Natural killer cell (primary cell): ENCODE data around the gene ZC3HAV1. TPM values are rescaled to one million over a fixed set of nuclear protein-coding genes. Genes with fewer than 3 reads are reported as not detected.
A peak's percentile ranks its signal among the peaks of the same experiment; 100 is the strongest.

ENCODE experiments used
- ATAC-seq, 3 donors: fragments of 150-1000 bp in 2 of 3; fragments of 200-7000 bp in 1 of 3; cut with Tn5 transposase; 1 replicate in 1 of 3; 2 replicates in 2 of 3; pipeline ENCODE4 v1.10.0; 2021; ENCODE audit warnings: mild to moderate bottlenecking in 2 of 3, moderate library complexity in 2 of 3
- DNase-seq, 2 donors: peaks; one replicate each; pipeline versions ENCODE4 v3.0.0 to v3.0.0-alpha.2; 2013 to 2021; ENCODE audit warnings: mixed read lengths in 1 of 2
- H3K27ac ChIP-seq: one replicate; pipeline ENCODE4 v1.5.1; 2013; ENCODE audit warnings: mild to moderate bottlenecking, low read length
- H3K27me3 ChIP-seq: one replicate; pipeline ENCODE4 v1.6.1; 2013; ENCODE audit warnings: low read length; ENCODE audit not compliant: control insufficient read depth, insufficient read depth
- H3K36me3 ChIP-seq: one replicate; pipeline ENCODE4 v1.6.1; 2013; ENCODE audit warnings: low read length; ENCODE audit not compliant: control insufficient read depth, insufficient read depth
- H3K4me1 ChIP-seq: one replicate; pipeline ENCODE4 v1.6.1; 2013; ENCODE audit warnings: low read length; ENCODE audit not compliant: control insufficient read depth, insufficient read depth
- H3K4me3 ChIP-seq: one replicate; pipeline ENCODE4 v1.5.1; 2013; ENCODE audit warnings: low read length
- H3K9me3 ChIP-seq: one replicate; pipeline ENCODE4 v1.6.1; 2013; ENCODE audit warnings: low read length; ENCODE audit not compliant: control insufficient read depth, insufficient read depth
- H3K27ac Mint-ChIP-seq, 2 donors: one replicate each; pipeline ENCODE4 v1.8.0; 2022; ENCODE audit warnings: mild to moderate bottlenecking in 2 of 2, mixed read lengths in 2 of 2, moderate library complexity in 1 of 2
- H3K27me3 Mint-ChIP-seq, 2 donors: one replicate each; pipeline ENCODE4 v1.8.0; 2022; ENCODE audit warnings: low read depth in 2 of 2, mixed read lengths in 2 of 2
- H3K36me3 Mint-ChIP-seq: one replicate; pipeline ENCODE4 v1.8.0; 2022; ENCODE audit warnings: mixed read lengths
- H3K4me1 Mint-ChIP-seq, 2 donors: one replicate each; pipeline ENCODE4 v1.8.0; 2022; ENCODE audit warnings: mixed read lengths in 2 of 2
- H3K4me3 Mint-ChIP-seq: one replicate; pipeline ENCODE4 v1.8.0; 2022; ENCODE audit warnings: mild to moderate bottlenecking, moderate library complexity, mixed read lengths
- H3K9me3 Mint-ChIP-seq, 2 donors: one replicate each; pipeline ENCODE4 v1.8.0; 2022; ENCODE audit warnings: mixed read lengths in 2 of 2
- WGBS: methylation state at CpG from one replicate; pipeline ENCODE4 v1.1.7; 2013; ENCODE audit warnings: missing lambda C conversion rate; ENCODE audit not compliant: insufficient coverage; 5-methylcytosine and 5-hydroxymethylcytosine counted together
- intact Hi-C: fragments of 100-400 bp; cut with micrococcal nuclease; formaldehyde crosslinking; loops from one replicate; pipeline ENCODE4 v1.14.2; 2022
- total RNA-seq, 4 donors: library from RNA; stranded (reverse); fragments of 120-200 nt in 1 of 4; gene quantifications; one replicate each; pipeline versions ENCODE4 v1.2.3 to v1.2.4, GENCODE V29; 2013 to 2022
- TF ChIP-seq, protein P1 (sequence below): fragments of 200-600 bp; IDR thresholded peaks from one replicate; pipeline ENCODE4 v1.8.0; 2022; ENCODE audit warnings: antibody characterized with exemption

The ZC3HAV1 gene
- total RNA-seq, 3 donors from 2014 or later (not counting 1 experiment from before 2014, with no cell fraction given): 129 to 153 (median 137) TPM

DNA sequence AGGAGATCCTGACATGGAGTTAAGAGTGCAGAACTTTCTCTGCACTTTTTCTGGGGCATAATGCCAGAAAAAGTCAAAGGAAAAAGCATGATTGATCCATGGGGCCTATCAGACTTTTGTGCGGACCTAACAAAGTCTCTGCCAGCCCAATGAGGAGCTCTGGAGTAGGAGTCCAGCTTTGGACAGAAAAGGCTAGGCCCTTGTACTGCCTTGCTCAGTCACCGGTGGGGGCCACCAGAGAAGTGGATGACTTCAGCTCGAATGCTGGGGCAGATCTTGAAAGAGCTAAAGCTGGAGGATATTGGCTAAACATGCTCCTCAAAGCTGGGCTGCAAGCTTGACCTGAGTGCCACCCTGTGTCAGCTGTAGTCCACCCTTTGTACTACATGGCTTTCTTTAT, 2.8 kb upstream of the ZC3HAV1 start:
- Mint-ChIP-seq H3K9me3 (peaks cover 0 to 4% of the 10 kb centered on the region in 2 donors), H3K36me3 (peaks cover 10% of the 10 kb centered on the region), H3K4me3 (peak overlapping the region; percentile 56), H3K27me3 (no peaks in the 10 kb centered on the region), H3K27ac (peak overlapping the region; percentile 96 to 99), H3K4me1 (peaks cover 36 to 37% of the 10 kb centered on the region in 2 donors)
- Histone ChIP-seq H3K4me1 (peaks cover 13% of the 10 kb centered on the region), H3K4me3 (no peak overlapping the region), H3K27me3 (no peaks in the 10 kb centered on the region), H3K36me3 (no peaks in the 10 kb centered on the region), H3K9me3 (no peaks in the 10 kb centered on the region), H3K27ac (peak overlapping the region; percentile 58)
- intact Hi-C loops: no loop called here
- DNase-seq: no peak
- TF ChIP-seq, protein P1, sequence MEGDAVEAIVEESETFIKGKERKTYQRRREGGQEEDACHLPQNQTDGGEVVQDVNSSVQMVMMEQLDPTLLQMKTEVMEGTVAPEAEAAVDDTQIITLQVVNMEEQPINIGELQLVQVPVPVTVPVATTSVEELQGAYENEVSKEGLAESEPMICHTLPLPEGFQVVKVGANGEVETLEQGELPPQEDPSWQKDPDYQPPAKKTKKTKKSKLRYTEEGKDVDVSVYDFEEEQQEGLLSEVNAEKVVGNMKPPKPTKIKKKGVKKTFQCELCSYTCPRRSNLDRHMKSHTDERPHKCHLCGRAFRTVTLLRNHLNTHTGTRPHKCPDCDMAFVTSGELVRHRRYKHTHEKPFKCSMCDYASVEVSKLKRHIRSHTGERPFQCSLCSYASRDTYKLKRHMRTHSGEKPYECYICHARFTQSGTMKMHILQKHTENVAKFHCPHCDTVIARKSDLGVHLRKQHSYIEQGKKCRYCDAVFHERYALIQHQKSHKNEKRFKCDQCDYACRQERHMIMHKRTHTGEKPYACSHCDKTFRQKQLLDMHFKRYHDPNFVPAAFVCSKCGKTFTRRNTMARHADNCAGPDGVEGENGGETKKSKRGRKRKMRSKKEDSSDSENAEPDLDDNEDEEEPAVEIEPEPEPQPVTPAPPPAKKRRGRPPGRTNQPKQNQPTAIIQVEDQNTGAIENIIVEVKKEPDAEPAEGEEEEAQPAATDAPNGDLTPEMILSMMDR: no peak
- WGBS: over 99% methylated on average over 3 of the region's 3 CpGs
- no peak for ATAC-seq

DNA sequence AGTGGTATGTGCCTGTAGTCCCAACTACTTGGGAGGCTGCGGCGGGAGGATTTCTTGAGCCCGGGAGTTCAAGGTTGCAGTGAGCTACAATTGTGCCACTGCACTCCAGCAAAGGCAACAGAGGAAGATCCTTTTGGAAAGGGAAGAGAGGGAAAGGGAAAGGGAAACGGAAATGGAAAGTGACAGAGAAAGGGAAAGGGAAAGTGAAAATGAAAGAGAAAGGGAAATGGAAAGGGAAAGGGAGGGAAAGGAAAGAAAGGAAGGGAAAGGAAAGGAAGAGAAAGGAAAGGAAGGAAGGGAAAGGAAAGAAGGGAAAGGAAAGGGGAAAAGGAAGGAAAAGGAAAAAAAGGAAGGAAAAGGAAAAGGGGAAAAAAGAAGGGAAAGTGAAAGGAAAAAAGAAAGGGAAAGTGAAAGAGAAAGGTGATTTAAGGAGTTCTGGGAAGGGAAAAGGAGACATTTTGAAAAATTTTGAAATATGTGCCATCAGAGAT, 2.3 kb upstream of the ZC3HAV1 start:
- Histone ChIP-seq H3K4me3 (no peak overlapping the region), H3K27ac (peak overlapping the region; percentile 58), H3K4me1 (peaks cover 13% of the 10 kb centered on the region), H3K27me3 (no peaks in the 10 kb centered on the region), H3K9me3 (no peaks in the 10 kb centered on the region), H3K36me3 (no peaks in the 10 kb centered on the region)
- TF ChIP-seq, protein P1: no peak
- ATAC-seq (no peak), DNase-seq (no peak)
- Mint-ChIP-seq H3K36me3 (peaks cover 10% of the 10 kb centered on the region), H3K27me3 (no peaks in the 10 kb centered on the region), H3K9me3 (peaks cover 0 to 4% of the 10 kb centered on the region in 2 donors), H3K27ac (peak overlapping the region; percentile 96 to 99), H3K4me1 (peaks cover 40 to 42% of the 10 kb centered on the region in 2 donors), H3K4me3 (peak overlapping the region; percentile 56)
- WGBS: 96% methylated on average over 4 of the region's 4 CpGs
- intact Hi-C loops: no loop called here

DNA sequence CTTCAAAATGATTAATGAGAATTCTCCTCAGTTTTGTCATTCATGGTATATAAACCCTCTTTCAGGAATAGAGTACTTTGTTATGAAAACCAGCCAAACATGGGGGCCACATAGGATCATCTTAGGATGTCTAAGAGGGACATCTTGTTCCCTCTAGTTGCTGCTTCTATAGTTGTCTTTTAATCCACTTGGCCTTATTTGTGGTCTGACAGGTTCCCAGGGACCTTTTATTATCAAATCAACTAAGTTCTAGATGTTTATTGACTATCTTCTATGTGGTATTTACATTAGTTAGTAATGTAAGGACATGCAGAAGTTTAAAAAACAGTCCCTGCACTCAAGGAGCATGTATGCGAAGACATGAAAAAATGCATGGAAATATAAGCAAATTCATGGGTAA, 1.6 kb upstream of the ZC3HAV1 start:
- TF ChIP-seq, protein P1: no peak
- DNase-seq (no peak), ATAC-seq (no peak)
- Mint-ChIP-seq H3K36me3 (peaks cover 10% of the 10 kb centered on the region), H3K27me3 (no peaks in the 10 kb centered on the region), H3K9me3 (peaks cover 0 to 4% of the 10 kb centered on the region in 2 donors), H3K4me1 (peaks cover 42 to 43% of the 10 kb centered on the region in 2 donors), H3K27ac (peak overlapping the region; percentile 96 to 99), H3K4me3 (peak overlapping the region; percentile 80)
- Histone ChIP-seq H3K4me3 (no peak overlapping the region), H3K36me3 (no peaks in the 10 kb centered on the region), H3K27ac (peak overlapping the region; percentile 89), H3K27me3 (no peaks in the 10 kb centered on the region), H3K4me1 (peaks cover 16% of the 10 kb centered on the region), H3K9me3 (no peaks in the 10 kb centered on the region)
- intact Hi-C loops: no loop called here
- 100% methylated on average over 1 of the region's 1 CpG for WGBS

DNA sequence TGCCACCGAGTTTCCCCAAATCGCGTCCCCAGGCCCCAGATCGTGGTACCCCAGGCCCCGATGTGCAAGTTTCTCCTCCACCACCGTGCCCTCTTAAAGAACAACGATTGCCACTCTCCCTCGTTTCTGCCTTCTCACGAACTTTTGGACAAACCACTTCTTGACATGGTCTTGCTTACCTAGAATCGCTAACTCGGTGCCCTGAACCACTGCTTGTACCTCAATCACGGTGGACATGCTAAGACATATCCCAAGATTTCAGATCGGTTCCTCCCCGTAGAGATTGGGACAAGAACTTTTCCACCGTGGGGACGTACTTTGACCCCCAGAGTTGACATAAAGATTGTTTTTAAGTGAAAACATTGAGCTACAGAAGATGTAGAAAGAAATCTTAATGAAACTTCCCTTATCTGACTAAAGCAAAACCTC, 477 bp upstream of the ZC3HAV1 start:
- H3K9me3 Mint-ChIP-seq: peaks cover 0 to 4% of the 10 kb centered on the region in 2 donors
- intact Hi-C loops: loop anchor here (1.0 to 5.0 kb wide), 4 partner anchors 15 to 230 kb away; partner anchors contain the start of gene UBN2
- TF ChIP-seq, protein P1: no peak
- no peaks in the 10 kb centered on the region for H3K27me3 Mint-ChIP-seq
- Histone ChIP-seq H3K4me1 (peaks cover 17% of the 10 kb centered on the region), H3K9me3 (no peaks in the 10 kb centered on the region), H3K36me3 (no peaks in the 10 kb centered on the region), H3K27me3 (no peaks in the 10 kb centered on the region), H3K4me3 (peak overlapping the region; percentile 91), H3K27ac (peak overlapping the region; percentile 89)
- H3K4me1 Mint-ChIP-seq: peaks cover 49 to 51% of the 10 kb centered on the region in 2 donors
- H3K4me3 Mint-ChIP-seq: peak overlapping the region; percentile 97
- peaks cover 10% of the 10 kb centered on the region for H3K36me3 Mint-ChIP-seq
- WGBS: 7% methylated on average over 14 of the region's 16 CpGs
- peak overlapping the region; percentile 96 to 99 for H3K27ac Mint-ChIP-seq
- no peak for DNase-seq
- peak in 1 of 3 donors; percentile 1 for ATAC-seq
